GM19328 (cell line): ENCODE results near the gene ULK4.
"Not testable (repeated sequence)": the region's sequence is repeated elsewhere in the genome, so short reads cannot be mapped to it uniquely, and the experiment has no call there.

Experiments
- ATAC-seq: cut with Tn5 transposase; IDR thresholded peaks from one replicate; pipeline ENCODE4 v1.9.1; 2021; ENCODE audit warnings: mild to moderate bottlenecking, moderate library complexity; ENCODE audit not compliant: unreplicated experiment

The ULK4 gene

GRCh38 chr3:41456162-41456561 lies 505.7 kb downstream of the ULK4 start:
- no peak for ATAC-seq

- not testable (repeated sequence) for ATAC-seq
Measured at GRCh38 chr3:41453618-41454017, 508.3 kb downstream of the ULK4 start.

- no peak for ATAC-seq
Measured at GRCh38 chr3:41450416-41451231, 511.3 kb downstream of the ULK4 start.

- no peak for ATAC-seq
Measured at GRCh38 chr3:41448396-41448795, 513.5 kb downstream of the ULK4 start.

GRCh38 chr3:41447701-41448100 lies 514.2 kb downstream of the ULK4 start:
- no peak for ATAC-seq

GRCh38 chr3:41446316-41446715 lies 515.6 kb downstream of the ULK4 start:
- ATAC-seq = not testable (repeated sequence)

GRCh38 chr3:41441568-41441967 lies 520.3 kb downstream of the ULK4 start:
- ATAC-seq = no peak

GRCh38 chr3:41441139-41441538 lies 520.8 kb downstream of the ULK4 start:
- no peak for ATAC-seq

- ATAC-seq = no peak
Measured at GRCh38 chr3:41436983-41437382, 524.9 kb downstream of the ULK4 start.

- no peak for ATAC-seq
Measured at GRCh38 chr3:41434781-41435180, 527.1 kb downstream of the ULK4 start.

GRCh38 chr3:41431386-41431785 lies 530.5 kb downstream of the ULK4 start:
- ATAC-seq = no peak

- no peak for ATAC-seq
Measured at GRCh38 chr3:41430886-41431285, 531.0 kb downstream of the ULK4 start.

- ATAC-seq = no peak
Measured at GRCh38 chr3:41430391-41430790, 531.5 kb downstream of the ULK4 start.

GRCh38 chr3:41426485-41426884 lies 535.4 kb downstream of the ULK4 start:
- no peak for ATAC-seq

- no peak for ATAC-seq
Measured at GRCh38 chr3:41424543-41425300, 537.2 kb downstream of the ULK4 start.

- ATAC-seq = no peak
Measured at GRCh38 chr3:41419809-41420208, 542.1 kb downstream of the ULK4 start.

GRCh38 chr3:41418961-41419691 lies 542.8 kb downstream of the ULK4 start:
- no peak for ATAC-seq

- no peak for ATAC-seq
Measured at GRCh38 chr3:41417574-41417973, 544.3 kb downstream of the ULK4 start.

GRCh38 chr3:41411065-41411464 lies 550.8 kb downstream of the ULK4 start:
- no peak for ATAC-seq

GRCh38 chr3:41405466-41405865 lies 556.4 kb downstream of the ULK4 start:
- ATAC-seq = no peak

GRCh38 chr3:41404582-41404981 lies 557.3 kb downstream of the ULK4 start:
- no peak for ATAC-seq

GRCh38 chr3:41394896-41395295 lies 567.0 kb downstream of the ULK4 start:
- no peak for ATAC-seq
